K562 (cell line): ENCODE data around the gene STXBP4.

Source experiments
- DNMT1 ChIP-seq: fragments of 450-650 bp; IDR thresholded peaks from 2 replicates; pipeline ENCODE4 v1.6.1; 2016; ENCODE audit warnings: antibody characterized with exemption, mild to moderate bottlenecking
- MYBL2 ChIP-seq, 2 experiments: fragments of 450-650 bp in 1 of 2; sonication (generic) in 1 of 2; formaldehyde crosslinking in 1 of 2; IDR thresholded peaks; 2 replicates each; pipeline versions ENCODE4 v1.6.1 to v1.8.1; 2017 to 2022; ENCODE audit warnings: borderline replicate concordance in 1 of 2, inconsistent platforms in 1 of 2, low read depth in 1 of 2, mild to moderate bottlenecking in 1 of 2, missing genetic modification reagents in 1 of 2, moderate library complexity in 1 of 2
- TF ChIP-seq, protein P1 (sequence below): fragments of 450-650 bp; formaldehyde crosslinking; conservative IDR thresholded peaks from 2 replicates; pipeline ENCODE4 v1.4.0; 2022; ENCODE audit warnings: mild to moderate bottlenecking, missing genetic modification characterization
- TF ChIP-seq, protein P2 (sequence below), 3 experiments: IDR thresholded peaks in 2 of 3; conservative IDR thresholded peaks in 1 of 3; 2 replicates each; pipeline ENCODE4 v1.5.1; 2011 to 2012; ENCODE audit warnings: low read length in 3 of 3, mild to moderate bottlenecking in 3 of 3, control low read depth in 2 of 3, improper control_type of control experiment in 1 of 3, inconsistent platforms in 1 of 3, low read depth in 1 of 3, mixed read lengths in 1 of 3, moderate library complexity in 1 of 3; ENCODE audit not compliant: insufficient read depth in 2 of 3

DNA sequence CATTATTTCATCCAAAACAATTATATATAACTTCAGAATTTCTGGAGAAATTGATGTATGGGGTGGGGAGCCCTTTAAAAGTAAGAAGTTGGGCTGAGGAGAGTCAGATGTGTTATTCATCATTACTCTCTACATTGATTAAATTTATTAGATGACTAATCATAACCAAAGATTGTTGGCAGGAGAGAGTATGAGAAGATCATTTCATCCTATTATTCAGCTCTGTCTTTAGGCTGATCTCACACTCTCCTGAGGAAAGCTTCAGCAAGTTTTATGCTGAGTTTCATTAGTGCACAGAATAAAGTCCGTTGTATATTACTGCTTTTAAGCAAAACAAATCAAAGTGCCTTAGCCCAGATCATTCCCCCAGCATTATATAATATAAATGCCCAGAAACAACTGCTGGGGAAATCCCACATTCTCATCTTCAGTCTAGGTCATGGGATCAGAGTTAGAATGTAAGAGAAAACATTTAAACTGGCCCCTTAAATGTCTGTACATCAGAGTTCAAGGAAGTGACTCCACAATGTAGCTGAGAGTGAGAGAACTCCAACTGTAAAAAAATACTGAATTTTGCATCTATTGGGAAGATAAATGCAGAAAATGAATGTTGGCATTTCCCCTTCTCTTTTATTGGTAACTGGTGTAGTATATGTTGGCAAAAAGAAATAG lies 166.1 kb downstream of the STXBP4 start:
- TF ChIP-seq MYBL2 (IDR thresholded peaks at IDR 0.05; ENCODE audit: low read depth) (no peak), MYBL2 (CRISPR knock-in tag; IDR thresholded peaks at IDR 0.05; ENCODE audit: borderline replicate concordance) (no peak), DNMT1 (no peak)
- TF ChIP-seq, protein P1, sequence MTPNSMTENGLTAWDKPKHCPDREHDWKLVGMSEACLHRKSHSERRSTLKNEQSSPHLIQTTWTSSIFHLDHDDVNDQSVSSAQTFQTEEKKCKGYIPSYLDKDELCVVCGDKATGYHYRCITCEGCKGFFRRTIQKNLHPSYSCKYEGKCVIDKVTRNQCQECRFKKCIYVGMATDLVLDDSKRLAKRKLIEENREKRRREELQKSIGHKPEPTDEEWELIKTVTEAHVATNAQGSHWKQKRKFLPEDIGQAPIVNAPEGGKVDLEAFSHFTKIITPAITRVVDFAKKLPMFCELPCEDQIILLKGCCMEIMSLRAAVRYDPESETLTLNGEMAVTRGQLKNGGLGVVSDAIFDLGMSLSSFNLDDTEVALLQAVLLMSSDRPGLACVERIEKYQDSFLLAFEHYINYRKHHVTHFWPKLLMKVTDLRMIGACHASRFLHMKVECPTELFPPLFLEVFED (CRISPR knock-in tag), result no peak
- TF ChIP-seq, protein P2, sequence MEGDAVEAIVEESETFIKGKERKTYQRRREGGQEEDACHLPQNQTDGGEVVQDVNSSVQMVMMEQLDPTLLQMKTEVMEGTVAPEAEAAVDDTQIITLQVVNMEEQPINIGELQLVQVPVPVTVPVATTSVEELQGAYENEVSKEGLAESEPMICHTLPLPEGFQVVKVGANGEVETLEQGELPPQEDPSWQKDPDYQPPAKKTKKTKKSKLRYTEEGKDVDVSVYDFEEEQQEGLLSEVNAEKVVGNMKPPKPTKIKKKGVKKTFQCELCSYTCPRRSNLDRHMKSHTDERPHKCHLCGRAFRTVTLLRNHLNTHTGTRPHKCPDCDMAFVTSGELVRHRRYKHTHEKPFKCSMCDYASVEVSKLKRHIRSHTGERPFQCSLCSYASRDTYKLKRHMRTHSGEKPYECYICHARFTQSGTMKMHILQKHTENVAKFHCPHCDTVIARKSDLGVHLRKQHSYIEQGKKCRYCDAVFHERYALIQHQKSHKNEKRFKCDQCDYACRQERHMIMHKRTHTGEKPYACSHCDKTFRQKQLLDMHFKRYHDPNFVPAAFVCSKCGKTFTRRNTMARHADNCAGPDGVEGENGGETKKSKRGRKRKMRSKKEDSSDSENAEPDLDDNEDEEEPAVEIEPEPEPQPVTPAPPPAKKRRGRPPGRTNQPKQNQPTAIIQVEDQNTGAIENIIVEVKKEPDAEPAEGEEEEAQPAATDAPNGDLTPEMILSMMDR (IDR thresholded peaks at IDR 0.05 in 2 of 3, conservative IDR thresholded peaks at IDR 0.05 in 1 of 3; ENCODE audit: insufficient read depth in 2 of 3, low read depth in 1 of 3, low read length in 3 of 3), result no peak
